ENCODE data around the gene SAPCD2.

Gene SAPCD2

DNA sequence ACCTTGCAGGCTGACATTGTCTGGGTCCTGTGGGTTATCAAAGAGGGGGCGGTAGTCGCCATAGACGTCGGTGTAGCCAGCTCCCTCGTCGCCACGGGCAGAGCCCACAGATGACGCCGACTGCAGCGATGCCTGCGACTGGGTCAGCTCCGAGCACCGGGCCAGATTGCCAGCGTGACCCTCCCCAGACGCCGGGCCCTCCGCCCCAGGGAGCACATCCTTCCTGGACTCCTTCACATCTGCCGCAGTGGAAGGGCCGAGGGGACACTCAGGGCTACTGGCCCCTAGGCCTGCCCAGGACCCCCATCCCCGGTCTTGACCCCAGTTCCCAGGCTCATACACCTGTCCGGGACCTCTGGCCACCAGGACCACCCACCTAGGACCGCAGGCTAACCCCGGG lies 56.2 kb downstream of the SAPCD2 start:
- DNase-seq = no peak

DNA sequence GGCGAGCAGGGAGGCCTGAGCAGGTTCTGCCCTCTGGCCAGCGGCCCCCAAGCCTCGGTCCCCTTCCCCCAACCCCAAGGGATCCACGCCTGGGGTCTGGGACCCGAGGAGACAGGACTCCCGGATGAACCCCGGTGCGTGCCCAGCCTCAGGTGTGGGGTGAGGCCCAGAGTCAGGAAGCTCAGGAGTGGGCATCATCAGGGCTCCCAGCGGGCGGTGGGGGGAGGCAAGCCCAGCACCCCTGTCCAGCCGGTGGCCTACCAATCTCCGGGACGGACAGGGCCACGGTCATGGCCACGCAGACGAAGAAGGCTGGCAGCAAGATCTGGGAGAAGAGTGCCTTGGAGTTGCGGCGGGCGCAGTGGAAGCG lies 56.8 kb downstream of the SAPCD2 start:
- no peak for DNase-seq

DNA sequence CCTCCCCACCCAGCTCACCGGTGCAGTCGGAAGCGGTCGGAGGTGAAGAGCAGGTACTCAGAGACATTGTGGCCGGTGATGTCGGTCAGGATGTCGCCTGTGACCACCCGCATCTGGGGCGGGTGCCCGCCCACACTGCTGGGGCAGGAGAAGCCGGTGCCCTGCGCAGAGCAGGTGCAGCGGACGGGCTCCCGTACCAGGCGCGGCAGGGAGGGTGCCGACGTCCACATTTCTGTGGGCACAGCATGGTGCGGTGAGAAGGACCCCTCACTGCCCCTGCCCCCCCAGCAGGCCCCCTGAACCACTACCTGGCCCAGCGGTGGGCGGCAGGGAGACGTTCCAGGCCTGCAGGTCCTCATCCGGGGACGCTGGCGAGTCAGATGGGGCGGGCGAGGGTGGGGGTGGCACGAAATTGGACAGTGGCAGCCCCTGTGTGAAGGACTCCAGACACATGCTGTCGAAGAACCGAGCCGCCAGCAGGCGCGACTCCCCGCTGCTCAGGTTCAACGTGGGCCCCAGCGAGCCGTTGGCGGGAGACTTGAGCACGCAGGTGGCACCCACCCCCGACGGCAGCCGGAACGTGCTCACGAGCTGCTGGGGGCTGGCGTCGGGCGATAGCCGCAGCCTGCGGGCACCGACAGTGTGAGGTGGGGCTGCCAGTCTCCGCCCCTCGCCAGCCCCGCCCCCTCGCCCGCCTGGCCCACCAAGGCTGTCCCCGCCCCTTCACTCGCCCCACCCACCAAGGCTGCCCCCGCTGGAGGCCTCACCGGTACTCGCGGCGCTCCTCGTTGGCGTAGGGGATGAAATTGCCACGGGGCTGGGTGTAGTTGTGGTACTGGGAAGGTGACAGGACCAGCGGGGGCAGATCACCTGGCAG lies 57.4 kb downstream of the SAPCD2 start:
- DNase-seq = no peak

Data from stimulated activated naive CD4-positive, alpha-beta T cell treated with Interleukin-2 at 50 U/mL for 16 hours (primary cell).